Activated CD8-positive, alpha-beta memory T cell treated with anti-CD3 and anti-CD28 coated beads, Interleukin-2, amount 10 ng/mL, durations not matched to agents 7 days and 5 days (primary cell): Measurements from ENCODE around the gene NOS2. TPM values are rescaled to one million over a fixed set of nuclear protein-coding genes. Genes with fewer than 3 reads are reported as not detected.
"Not testable (repeated sequence)": the region's sequence is repeated elsewhere in the genome, so short reads cannot be mapped to it uniquely, and the experiment has no call there.

Experiments used
- ATAC-seq: fragments of 150-1000 bp; cut with Tn5 transposase; one replicate; pipeline ENCODE4 v1.10.0; 2021; ENCODE audit warnings: moderate library complexity
- CTCF ChIA-PET: fragments of 350-600 bp; sonication (Branson Sonifier 250); formaldehyde crosslinking; loops from one replicate; lab custom pipeline; 2021; ENCODE audit warnings: antibody characterized with exemption; lab: Charles Lee
- DNase-seq: peaks from one replicate; pipeline ENCODE4 v3.0.0-alpha.2; 2020
- H3K27ac Mint-ChIP-seq: one replicate; pipeline ENCODE4 v1.8.0; 2021; ENCODE audit warnings: mild to moderate bottlenecking, mixed read lengths
- H3K27me3 Mint-ChIP-seq: one replicate; pipeline ENCODE4 v1.8.0; 2021; ENCODE audit warnings: mixed read lengths
- H3K36me3 Mint-ChIP-seq: one replicate; pipeline ENCODE4 v1.8.0; 2021; ENCODE audit warnings: mild to moderate bottlenecking, mixed read lengths
- H3K4me1 Mint-ChIP-seq: one replicate; pipeline ENCODE4 v1.8.0; 2021; ENCODE audit warnings: mixed read lengths
- H3K4me3 Mint-ChIP-seq: one replicate; pipeline ENCODE4 v1.8.0; 2021; ENCODE audit warnings: mild to moderate bottlenecking, moderate library complexity, mixed read lengths
- H3K9me3 Mint-ChIP-seq: one replicate; pipeline ENCODE4 v1.8.0; 2022; ENCODE audit warnings: low read depth, mixed read lengths
- total RNA-seq, 2 experiments: library from RNA; stranded (reverse); gene quantifications; one replicate each; pipeline ENCODE4 v1.2.3, GENCODE V29; 2021

The NOS2 gene
- total RNA-seq, 2 experiments from 2014 or later: 0.06 TPM; not detected in 1

DNA sequence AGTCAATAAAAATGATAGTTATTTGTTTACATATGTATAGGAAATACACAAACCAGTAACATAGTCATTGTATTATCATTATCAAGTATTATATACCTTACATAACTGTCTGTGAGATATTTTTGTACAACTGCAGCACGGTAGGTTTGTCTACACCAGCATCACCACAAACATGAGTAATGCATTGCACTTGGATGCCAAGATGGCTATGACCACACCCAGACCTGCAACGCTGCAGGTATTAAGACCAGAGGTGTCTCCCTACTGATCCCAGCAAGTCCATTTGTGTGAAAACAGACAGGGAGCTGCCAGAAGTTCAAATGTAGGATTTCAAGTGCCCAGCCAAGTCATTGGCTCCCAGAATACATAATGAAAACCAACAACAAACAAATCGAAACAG is 34.2 kb upstream of the NOS2 start:
- no peak overlapping the region for H3K27ac Mint-ChIP-seq
- CTCF ChIA-PET: interaction anchor here (3.5 kb wide), 1 partner anchor 29 kb away, joined by 11 read pairs; no protein-coding TSS in a partner anchor
- H3K4me3 Mint-ChIP-seq: no peak overlapping the region
- H3K9me3 Mint-ChIP-seq: peaks cover 3% of the 10 kb centered on the region
- DNase-seq: no peak
- no peak for ATAC-seq
- peaks cover 2% of the 10 kb centered on the region for H3K27me3 Mint-ChIP-seq
- H3K36me3 Mint-ChIP-seq: peaks cover 5% of the 10 kb centered on the region
- no peaks in the 10 kb centered on the region for H3K4me1 Mint-ChIP-seq

DNA sequence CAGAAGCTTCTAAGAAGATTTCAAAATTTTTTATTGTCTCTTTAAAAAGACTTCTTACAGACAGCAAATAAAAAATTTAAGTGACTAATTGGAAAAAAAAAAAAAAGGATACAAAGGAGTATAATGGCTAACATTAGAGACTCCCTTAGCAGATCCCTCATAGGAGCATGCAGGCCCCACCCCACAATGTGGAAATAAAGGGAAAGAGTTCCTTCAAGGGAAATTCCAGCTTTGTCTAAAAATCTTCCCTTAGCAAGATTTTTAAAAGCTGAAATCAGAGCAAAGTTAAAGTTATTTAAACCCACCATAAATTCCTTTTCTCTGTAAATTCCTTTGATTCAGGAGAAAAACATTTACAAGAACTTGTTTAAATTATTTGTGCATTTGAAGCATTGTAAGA is 32.5 kb upstream of the NOS2 start:
- ATAC-seq (no peak), DNase-seq (no peak)
- Mint-ChIP-seq H3K9me3 (peaks cover 3% of the 10 kb centered on the region), H3K4me1 (no peaks in the 10 kb centered on the region), H3K27ac (no peak overlapping the region), H3K36me3 (peaks cover 5% of the 10 kb centered on the region), H3K27me3 (peaks cover 8% of the 10 kb centered on the region), H3K4me3 (no peak overlapping the region)
- CTCF ChIA-PET: interaction anchor here (1.0 to 3.5 kb wide), 2 partner anchors 25 to 28 kb away, joined by 4 to 11 read pairs; no protein-coding TSS in a partner anchor

- CTCF ChIA-PET, H3K4me1 Mint-ChIP-seq, H3K4me3 Mint-ChIP-seq, DNase-seq, H3K36me3 Mint-ChIP-seq, H3K9me3 Mint-ChIP-seq, H3K27ac Mint-ChIP-seq, ATAC-seq: not testable (repeated sequence)
- peaks cover 12% of the 10 kb centered on the region for H3K27me3 Mint-ChIP-seq
Measured at GRCh38 chr17:27829888-27830287, 29.6 kb upstream of the NOS2 start.

DNA sequence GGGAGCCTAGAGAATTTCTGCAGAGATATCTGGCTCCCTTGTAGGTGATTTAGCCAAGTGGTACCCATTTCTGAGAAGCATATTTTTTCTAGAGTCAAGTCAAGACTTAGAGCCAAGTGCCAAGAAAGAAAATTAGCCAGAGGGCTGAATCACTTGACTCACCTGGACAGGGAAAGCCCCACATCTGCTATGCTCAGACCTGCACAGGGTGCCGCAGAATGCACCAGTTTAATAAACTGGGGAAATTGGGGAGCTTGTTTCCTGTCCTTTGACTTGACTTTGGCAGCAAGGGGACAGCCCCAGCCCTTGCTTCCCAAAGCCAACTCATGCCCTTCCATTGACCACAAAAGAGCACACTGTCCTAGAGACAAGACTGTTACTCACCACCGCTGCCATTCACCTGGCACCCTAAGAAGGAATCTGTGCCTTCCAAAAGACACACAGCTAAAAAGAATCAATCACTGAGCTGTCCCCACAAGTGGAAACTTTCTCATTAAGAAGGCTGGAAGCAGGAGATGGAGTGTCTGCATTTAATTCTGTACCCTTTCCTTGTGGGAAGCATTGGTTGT is 28.9 kb upstream of the NOS2 start:
- ATAC-seq, H3K27ac Mint-ChIP-seq, DNase-seq, CTCF ChIA-PET, H3K4me1 Mint-ChIP-seq, H3K9me3 Mint-ChIP-seq, H3K36me3 Mint-ChIP-seq, H3K4me3 Mint-ChIP-seq: not testable (repeated sequence)
- H3K27me3 Mint-ChIP-seq: peaks cover 12% of the 10 kb centered on the region

- Mint-ChIP-seq H3K27me3 (peaks cover 12% of the 10 kb centered on the region), H3K36me3 (peaks cover 9% of the 10 kb centered on the region), H3K4me3 (no peak overlapping the region), H3K27ac (no peak overlapping the region), H3K4me1 (no peaks in the 10 kb centered on the region), H3K9me3 (peaks cover 8% of the 10 kb centered on the region)
- DNase-seq (no peak), ATAC-seq (no peak)
- CTCF ChIA-PET: interaction anchor here (1.9 kb wide), 1 partner anchor 20 kb away, joined by 6 read pairs; no protein-coding TSS in a partner anchor
Measured at GRCh38 chr17:27825459-27825858, 25.1 kb upstream of the NOS2 start.

- Mint-ChIP-seq H3K9me3 (peaks cover 8% of the 10 kb centered on the region), H3K27ac (no peak overlapping the region), H3K4me3 (no peak overlapping the region), H3K27me3 (peaks cover 11% of the 10 kb centered on the region), H3K4me1 (no peaks in the 10 kb centered on the region), H3K36me3 (peaks cover 9% of the 10 kb centered on the region)
- ATAC-seq (no peak), DNase-seq (no peak)
- CTCF ChIA-PET: interaction anchor here (1.0 to 1.9 kb wide), 2 partner anchors 19 to 55 kb away, joined by 3 to 6 read pairs; no protein-coding TSS in a partner anchor
Measured at GRCh38 chr17:27824745-27825144, 24.4 kb upstream of the NOS2 start.

GRCh38 chr17:27824176-27824715 is 23.9 kb upstream of the NOS2 start:
- Mint-ChIP-seq H3K27ac (no peak overlapping the region), H3K27me3 (peaks cover 10% of the 10 kb centered on the region), H3K9me3 (peaks cover 8% of the 10 kb centered on the region), H3K4me1 (no peaks in the 10 kb centered on the region), H3K36me3 (peaks cover 9% of the 10 kb centered on the region), H3K4me3 (no peak overlapping the region)
- ATAC-seq (no peak), DNase-seq (no peak)
- CTCF ChIA-PET: interaction anchor here (1.0 kb wide), 1 partner anchor 56 kb away, joined by 3 read pairs; no protein-coding TSS in a partner anchor

GRCh38 chr17:27822108-27822507 is 21.8 kb upstream of the NOS2 start:
- H3K9me3 Mint-ChIP-seq, H3K27me3 Mint-ChIP-seq, H3K36me3 Mint-ChIP-seq, CTCF ChIA-PET, H3K4me3 Mint-ChIP-seq, H3K4me1 Mint-ChIP-seq, ATAC-seq, DNase-seq, H3K27ac Mint-ChIP-seq: not testable (repeated sequence)

GRCh38 chr17:27821318-27821717 is 21.0 kb upstream of the NOS2 start:
- no peak for DNase-seq
- H3K4me3 Mint-ChIP-seq: no peak overlapping the region
- H3K27ac Mint-ChIP-seq: no peak overlapping the region
- peaks cover 8% of the 10 kb centered on the region for H3K9me3 Mint-ChIP-seq
- H3K4me1 Mint-ChIP-seq: peaks cover 2% of the 10 kb centered on the region
- ATAC-seq: no peak
- peaks cover 9% of the 10 kb centered on the region for H3K36me3 Mint-ChIP-seq
- CTCF ChIA-PET: no interaction called here
- no peaks in the 10 kb centered on the region for H3K27me3 Mint-ChIP-seq

DNA sequence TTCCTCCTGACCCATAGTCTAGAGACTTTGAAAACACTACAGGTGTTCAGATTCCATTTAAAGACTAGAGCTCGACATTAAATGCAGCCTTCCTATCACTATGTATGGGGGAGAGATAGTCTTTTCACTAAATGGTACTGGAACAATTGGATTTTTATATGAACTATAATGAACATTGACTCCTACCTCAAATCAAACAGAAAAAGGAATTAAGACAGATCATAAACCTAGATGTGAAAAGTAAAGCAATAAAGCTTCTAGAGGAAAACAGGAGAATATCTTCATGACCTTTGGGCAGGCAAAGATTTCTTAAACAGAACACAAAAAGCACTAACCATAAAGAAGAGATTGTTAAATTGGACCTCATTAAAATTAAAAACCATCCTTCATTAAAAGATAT is 18.8 kb upstream of the NOS2 start:
- Mint-ChIP-seq H3K27me3 (no peaks in the 10 kb centered on the region), H3K4me3 (no peak overlapping the region), H3K9me3 (peaks cover 8% of the 10 kb centered on the region), H3K4me1 (peaks cover 2% of the 10 kb centered on the region), H3K36me3 (peaks cover 13% of the 10 kb centered on the region), H3K27ac (no peak overlapping the region)
- CTCF ChIA-PET: no interaction called here
- DNase-seq: no peak
- no peak for ATAC-seq

DNA sequence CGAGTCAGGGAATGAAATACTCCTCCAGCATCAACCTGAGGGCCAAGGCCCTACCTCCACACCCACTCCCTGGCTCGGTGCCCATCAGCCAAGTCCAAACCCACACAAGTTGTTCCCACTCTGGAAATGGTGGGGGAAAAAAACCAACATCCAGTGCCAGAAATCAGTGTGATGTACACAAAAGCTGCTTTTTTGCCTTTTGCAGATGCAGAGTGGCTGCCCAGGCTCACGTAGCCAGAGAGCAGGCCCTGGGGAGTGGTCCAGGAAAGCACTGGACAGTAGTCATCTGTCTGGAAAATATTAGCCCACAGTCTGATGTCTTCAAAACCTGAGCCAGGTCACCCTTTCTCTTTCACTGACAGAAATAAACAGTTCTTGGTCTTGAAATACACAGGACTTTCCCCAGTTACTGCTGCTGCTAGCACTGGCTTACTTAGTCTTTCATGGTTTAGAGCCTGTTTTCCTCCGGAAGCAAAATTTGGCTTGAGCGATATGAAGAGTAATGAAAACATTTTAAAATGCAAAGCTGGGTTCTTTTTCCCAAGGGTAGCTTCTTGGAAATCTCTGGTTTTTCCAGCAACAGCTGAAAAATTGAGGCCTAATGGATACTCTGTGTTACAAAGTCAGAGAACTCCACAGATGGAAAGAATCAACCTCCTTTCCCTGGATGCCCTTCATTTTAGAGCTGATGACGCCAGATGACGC is 18.2 kb upstream of the NOS2 start:
- DNase-seq (no peak), ATAC-seq (no peak)
- peaks cover 8% of the 10 kb centered on the region for H3K9me3 Mint-ChIP-seq
- no peak overlapping the region for H3K27ac Mint-ChIP-seq
- peaks cover 2% of the 10 kb centered on the region for H3K4me1 Mint-ChIP-seq
- no peak overlapping the region for H3K4me3 Mint-ChIP-seq
- peaks cover 12% of the 10 kb centered on the region for H3K36me3 Mint-ChIP-seq
- no peaks in the 10 kb centered on the region for H3K27me3 Mint-ChIP-seq
- CTCF ChIA-PET: no interaction called here

DNA sequence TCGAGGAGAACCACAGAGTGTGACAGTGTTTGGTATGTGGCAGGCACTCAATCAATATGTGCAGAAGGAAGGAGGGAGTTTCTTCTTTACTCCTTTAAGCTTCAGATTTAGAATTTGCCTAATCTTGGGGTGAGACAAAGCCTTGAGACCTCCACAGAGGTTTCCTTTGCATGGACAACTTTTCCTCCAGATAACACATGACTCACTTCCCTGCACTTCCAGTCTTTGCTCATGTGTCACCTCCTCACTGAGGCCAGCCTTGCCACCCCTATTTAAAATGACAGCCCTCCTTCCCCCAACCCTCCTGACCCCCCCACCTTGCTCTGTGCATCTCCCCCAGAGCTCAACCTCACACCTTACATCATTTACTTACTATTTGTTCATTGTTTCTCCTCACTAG is 17.4 kb upstream of the NOS2 start:
- ATAC-seq (no peak), DNase-seq (no peak)
- H3K27me3 Mint-ChIP-seq: no peaks in the 10 kb centered on the region
- H3K4me3 Mint-ChIP-seq: no peak overlapping the region
- peaks cover 8% of the 10 kb centered on the region for H3K9me3 Mint-ChIP-seq
- H3K4me1 Mint-ChIP-seq: peaks cover 2% of the 10 kb centered on the region
- CTCF ChIA-PET: no interaction called here
- peaks cover 14% of the 10 kb centered on the region for H3K36me3 Mint-ChIP-seq
- H3K27ac Mint-ChIP-seq: no peak overlapping the region

GRCh38 chr17:27816946-27817345 is 16.6 kb upstream of the NOS2 start:
- Mint-ChIP-seq H3K9me3 (peaks cover 5% of the 10 kb centered on the region), H3K27ac (no peak overlapping the region), H3K4me3 (no peak overlapping the region), H3K36me3 (peaks cover 18% of the 10 kb centered on the region), H3K27me3 (no peaks in the 10 kb centered on the region), H3K4me1 (peaks cover 2% of the 10 kb centered on the region)
- ATAC-seq (no peak), DNase-seq (no peak)
- CTCF ChIA-PET: no interaction called here

- Mint-ChIP-seq H3K27ac (peak overlapping the region; percentile 100), H3K4me3 (no peak overlapping the region), H3K36me3 (peaks cover 36% of the 10 kb centered on the region), H3K27me3 (no peaks in the 10 kb centered on the region), H3K4me1 (peaks cover 41% of the 10 kb centered on the region), H3K9me3 (peaks cover 2% of the 10 kb centered on the region)
- DNase-seq (no peak), ATAC-seq (no peak)
- CTCF ChIA-PET: interaction anchor here (1.0 to 19.2 kb wide), 2 partner anchors 69 to 440 kb away, joined by 3 to 571 read pairs; no protein-coding TSS in a partner anchor
Measured at GRCh38 chr17:27811961-27812360, 11.6 kb upstream of the NOS2 start.
